AG08396 (cell line): ENCODE data around the gene SEPTIN2.
"Not testable (repeated sequence)": the region's sequence is repeated elsewhere in the genome, so short reads cannot be mapped to it uniquely, and the experiment has no call there.

Experiments
- DNase-seq: peaks from one replicate; pipeline ENCODE4 v3.0.0; 2012; ENCODE audit warnings: low spot score, mixed read lengths

SEPTIN2 gene

DNA sequence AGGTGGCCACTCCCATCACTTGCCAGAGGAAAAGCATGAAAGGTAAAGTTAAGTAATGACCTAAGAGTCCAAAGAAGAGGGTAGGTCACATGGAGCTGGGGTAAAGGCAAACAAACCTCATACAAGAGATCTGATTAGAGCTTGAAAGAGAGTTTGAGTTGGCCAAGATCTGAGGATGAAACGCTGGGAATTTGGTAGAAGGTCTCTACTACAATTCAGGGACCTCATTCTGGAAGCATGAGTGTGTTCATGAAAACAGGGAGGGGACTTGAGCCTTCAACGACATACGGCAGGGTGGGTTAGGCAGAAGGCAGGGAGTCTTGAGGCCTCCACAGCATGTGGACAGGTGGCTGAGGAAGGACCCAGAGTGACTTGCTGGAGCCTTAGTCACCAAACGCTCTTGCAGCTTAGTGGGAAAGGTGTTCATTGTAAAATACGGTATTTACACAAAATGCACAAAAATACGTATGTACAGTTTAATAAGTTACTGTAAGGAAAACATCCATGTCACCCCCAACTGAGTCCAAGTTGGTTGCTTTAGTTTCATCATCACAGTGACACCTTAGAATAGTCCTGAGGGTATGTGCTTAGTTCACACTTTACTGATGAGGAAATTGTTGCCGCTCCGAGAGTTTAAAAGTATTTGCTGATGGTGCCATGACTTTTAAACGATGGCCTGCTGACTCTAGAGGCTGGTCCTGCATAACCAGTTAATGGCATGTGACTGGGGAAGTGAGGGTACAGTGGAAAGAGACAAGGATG lies 35.3 kb downstream of the SEPTIN2 start:
- no peak for DNase-seq

DNA sequence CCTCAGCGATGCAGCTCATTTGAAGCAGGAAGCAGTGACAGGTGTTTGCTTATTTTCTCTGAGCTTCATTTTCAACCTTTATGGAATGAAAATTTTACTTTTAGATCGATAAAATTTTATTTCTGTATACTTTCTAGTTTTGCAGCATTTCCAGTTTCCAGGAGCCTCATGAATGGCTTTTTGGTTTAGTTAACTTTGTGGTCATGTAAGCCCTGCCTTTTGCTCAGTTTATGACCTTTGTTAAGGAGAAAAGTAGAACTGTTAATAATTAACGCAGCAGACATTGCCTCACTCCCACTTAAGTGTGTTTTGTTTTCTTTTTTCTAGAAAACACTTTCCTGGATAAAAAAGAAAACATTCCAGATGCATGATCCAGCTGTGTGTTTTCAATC lies 35.9 kb downstream of the SEPTIN2 start:
- DNase-seq, result no peak

- DNase-seq, result no peak
Measured at GRCh38 chr2:241352227-241352626, 36.5 kb downstream of the SEPTIN2 start.

DNA sequence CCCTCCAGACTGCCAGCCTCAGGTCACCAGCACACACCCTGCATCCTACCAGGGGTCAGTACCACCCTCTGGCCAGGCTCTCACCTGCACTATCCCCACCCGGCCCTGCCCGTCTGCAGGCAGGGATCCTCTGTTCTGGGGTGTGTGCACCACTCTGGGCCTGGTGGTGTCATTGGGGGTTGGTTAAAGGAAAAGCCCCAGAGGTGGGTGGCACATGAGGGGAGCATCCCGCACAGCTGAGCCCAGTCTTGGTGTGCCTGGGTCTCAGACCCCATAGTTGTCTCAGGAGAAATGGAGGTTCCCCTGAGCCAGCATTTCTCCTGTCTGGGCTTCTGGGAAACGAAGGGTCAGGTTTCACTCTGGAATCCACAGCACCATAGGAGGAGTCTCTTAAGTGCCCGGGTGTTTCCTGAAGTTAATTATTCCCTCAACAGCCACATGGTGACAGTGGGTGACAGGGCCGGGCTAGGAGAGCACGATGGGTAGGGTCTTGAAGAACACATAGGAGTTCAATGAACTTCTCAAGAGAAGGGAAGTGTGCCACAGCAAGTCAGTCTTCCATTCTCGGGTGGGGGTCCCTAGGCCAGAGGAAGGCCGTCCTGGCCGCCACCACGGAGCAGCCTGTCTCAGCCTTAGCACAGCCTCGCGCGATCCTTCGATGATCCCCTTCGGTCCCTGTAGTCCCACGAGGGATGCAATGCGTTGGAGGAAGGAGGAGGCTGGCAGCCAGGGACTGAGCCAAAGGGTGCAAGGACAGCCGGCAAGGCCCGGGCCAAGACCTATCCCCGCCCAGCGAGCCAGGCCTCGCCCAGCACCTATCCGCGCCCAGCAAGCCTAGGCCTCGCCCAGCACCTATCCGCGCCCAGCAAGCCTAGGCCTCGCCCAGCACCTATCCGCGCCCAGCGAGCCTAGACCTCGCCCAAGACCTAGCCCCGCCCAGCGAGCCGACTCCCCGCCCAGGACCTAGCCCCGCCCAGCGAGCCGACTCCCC lies 39.2 kb downstream of the SEPTIN2 start:
- peak; percentile 39 for DNase-seq

- DNase-seq, result peak; percentile 96
Measured at GRCh38 chr2:241355983-241356870, 40.5 kb downstream of the SEPTIN2 start, which contains the start of gene FARP2. FARP2 (plus strand) TSS chr2:241356285; CDS start chr2:241373108, 16,823 bp downstream.

- no peak for DNase-seq
Measured at GRCh38 chr2:241356871-241357260, 41.1 kb downstream of the SEPTIN2 start.

GRCh38 chr2:241357531-241357930 lies 41.8 kb downstream of the SEPTIN2 start:
- DNase-seq, result no peak

GRCh38 chr2:241358470-241358869 lies 42.7 kb downstream of the SEPTIN2 start:
- no peak for DNase-seq

DNA sequence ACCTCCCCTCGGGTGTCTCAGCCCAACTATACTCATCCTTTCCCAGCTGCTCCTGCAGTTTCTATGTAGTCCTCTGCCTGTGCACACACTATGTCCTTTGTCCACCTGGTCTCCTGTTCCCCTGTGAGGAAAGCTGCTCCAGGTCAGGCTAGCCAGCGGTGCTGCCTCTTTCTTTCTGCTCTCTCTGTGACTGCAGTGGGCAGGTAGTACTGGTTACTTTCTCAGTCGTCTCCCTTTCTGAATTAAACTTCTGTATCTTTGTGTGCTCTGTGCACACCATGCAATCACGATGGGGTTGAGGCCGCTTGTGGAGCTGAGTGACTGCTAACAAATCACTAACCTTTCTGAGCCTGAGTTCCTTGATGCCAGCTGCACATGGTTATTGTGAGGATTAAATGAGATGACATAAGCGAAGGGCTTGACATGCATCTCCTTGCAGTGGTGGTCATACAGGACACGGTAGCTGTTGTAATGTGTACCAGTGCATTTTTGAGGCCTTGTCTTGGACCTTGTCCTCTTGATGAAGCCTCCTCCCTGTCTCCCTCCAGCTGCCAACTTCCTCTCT lies 43.8 kb downstream of the SEPTIN2 start:
- no peak for DNase-seq

- DNase-seq, result no peak
Measured at GRCh38 chr2:241363426-241363825, 47.7 kb downstream of the SEPTIN2 start.

- DNase-seq, result no peak
Measured at GRCh38 chr2:241364781-241365180, 49.1 kb downstream of the SEPTIN2 start.

DNA sequence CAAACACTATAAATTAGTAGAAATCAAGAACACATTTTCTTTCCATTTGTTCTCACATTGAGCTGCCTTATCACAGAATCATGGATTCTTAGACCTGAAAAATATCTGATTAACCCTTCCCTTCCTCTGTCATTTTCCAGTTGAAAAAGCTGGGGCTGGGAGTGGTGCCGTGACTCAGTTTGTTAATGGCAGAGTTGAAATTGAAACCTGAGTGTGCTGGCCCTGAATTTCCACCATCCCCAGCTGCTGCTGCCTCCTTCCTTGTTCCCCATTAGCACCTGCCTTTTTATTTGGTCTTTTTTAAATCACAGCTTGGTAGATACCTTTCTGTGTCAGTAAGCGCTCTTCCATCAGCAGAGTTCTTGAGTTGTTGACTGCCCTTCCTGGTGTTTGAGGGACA lies 51.0 kb downstream of the SEPTIN2 start:
- no peak for DNase-seq

GRCh38 chr2:241368643-241369042 lies 52.9 kb downstream of the SEPTIN2 start:
- no peak for DNase-seq

DNA sequence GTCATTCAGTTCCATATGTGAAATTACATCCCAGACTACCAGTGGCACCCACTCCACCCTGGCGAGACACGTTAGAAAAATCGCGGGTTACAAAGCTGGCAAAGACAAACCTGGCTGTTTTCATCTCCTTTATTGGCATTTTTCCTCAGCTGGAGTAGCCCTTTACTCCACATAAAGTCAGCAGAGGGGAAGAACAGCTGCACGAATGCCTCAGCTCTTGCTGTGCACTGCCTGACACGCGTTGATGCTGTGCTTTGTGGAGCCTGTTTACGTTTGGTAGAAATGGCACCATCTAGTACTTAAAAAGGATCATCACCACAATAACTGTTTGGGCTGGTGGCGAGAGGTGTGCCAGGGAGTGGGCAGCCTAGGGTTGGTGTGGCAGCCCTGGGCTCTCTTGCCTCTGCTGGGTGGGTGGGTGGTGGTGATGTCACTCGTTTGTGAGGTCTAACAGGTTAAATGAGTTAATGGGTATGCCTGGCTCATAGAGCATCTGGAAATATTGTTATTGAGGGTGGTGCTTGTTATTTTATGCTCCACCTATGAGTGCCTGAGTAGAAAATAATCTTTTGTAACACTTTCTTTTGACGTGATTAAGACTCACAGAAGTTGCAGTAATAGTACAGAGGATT lies 56.8 kb downstream of the SEPTIN2 start:
- no peak for DNase-seq

DNA sequence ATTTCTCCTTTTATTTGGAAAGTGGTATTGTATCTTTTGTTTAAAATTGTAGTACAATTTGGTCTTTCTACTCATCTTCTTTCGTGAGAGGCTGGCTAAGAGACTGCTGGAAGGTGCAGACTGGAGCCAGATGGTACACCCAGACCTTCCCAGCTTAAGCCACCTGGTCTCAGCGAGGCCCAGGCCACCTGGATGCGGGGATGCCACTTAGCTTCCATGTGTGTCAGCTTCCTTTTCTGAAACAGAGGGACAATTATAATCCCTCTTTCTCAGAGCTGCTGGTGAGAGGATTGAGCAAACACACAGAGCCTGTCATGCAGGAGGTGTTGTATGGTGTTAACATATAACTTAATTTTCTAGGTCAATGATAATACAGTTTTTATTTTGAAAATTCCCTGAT lies 57.7 kb downstream of the SEPTIN2 start:
- DNase-seq, result no peak

DNA sequence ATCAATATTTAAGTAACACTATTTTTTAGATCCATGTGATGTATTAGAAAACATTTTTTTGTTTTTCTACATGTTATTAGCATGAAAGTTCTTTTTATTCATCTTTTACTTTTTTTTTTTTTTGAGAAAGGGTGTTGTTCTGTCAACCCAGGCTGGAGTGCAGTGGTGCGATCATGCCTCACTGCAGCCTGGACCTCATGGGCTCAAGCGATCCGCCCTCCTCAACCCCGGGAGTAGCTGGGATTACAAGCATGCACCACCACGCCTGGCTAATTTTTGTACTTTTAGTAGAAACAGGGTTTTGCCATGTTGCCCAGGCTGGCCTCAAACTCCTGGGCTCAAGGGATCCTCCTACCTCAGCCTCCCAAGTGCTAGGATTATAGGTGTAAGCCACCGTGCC lies 58.2 kb downstream of the SEPTIN2 start:
- DNase-seq, result not testable (repeated sequence)

- DNase-seq, result no peak
Measured at GRCh38 chr2:241375300-241375699, 59.6 kb downstream of the SEPTIN2 start.

DNA sequence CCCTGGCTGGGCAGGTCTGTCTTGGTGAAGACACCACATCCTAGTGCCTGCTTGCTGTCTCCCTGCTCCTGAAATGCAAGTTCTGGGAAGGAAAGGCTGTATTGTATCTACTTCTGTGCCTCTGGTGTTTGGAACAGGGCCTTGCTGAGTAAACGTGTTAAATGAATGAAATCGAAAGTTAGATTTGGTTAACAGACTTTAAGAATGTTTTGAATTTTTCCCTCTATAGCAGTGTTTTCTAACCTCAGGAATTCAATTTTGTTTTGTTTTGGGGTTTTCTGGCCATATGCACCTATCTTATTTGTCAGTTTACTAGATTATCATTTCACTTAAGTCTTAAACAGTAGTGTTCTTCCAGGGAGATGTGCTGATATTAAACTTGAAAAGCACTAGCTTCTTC lies 61.1 kb downstream of the SEPTIN2 start:
- DNase-seq, result no peak

- no peak for DNase-seq
Measured at GRCh38 chr2:241378816-241379215, 63.1 kb downstream of the SEPTIN2 start.

GRCh38 chr2:241379481-241380480 lies 64.1 kb downstream of the SEPTIN2 start:
- peak; percentile 31 for DNase-seq
